Omental fat pad (tissue), 4 donors: ENCODE measurements around the gene UNC5CL. TPM values are rescaled to one million over a fixed set of nuclear protein-coding genes. Genes with fewer than 3 reads are reported as not detected.

Experiments used
- ATAC-seq: fragments of 150-250 bp; one replicate; pipeline ENCODE4 v1.9.1; 2016; ENCODE audit warnings: mild to moderate bottlenecking, moderate library complexity; ENCODE audit not compliant: low FRiP score
- DNase-seq: peaks from one replicate; pipeline ENCODE4 v3.0.0-alpha.2; 2019; ENCODE audit warnings: low spot score
- total RNA-seq, 4 donors: library from RNA; depleted of rRNA; stranded (reverse); fragments of >200 nt; gene quantifications; one replicate each; pipeline ENCODE4 v1.1.0, GENCODE V29; 2016
- TF ChIP-seq, protein P1 (sequence below), 3 donors: fragments of 450-650 bp; IDR thresholded peaks; one replicate each; pipeline ENCODE4 v1.5.1; 2016 to 2017; ENCODE audit warnings: antibody characterized with exemption in 3 of 3, mild to moderate bottlenecking in 3 of 3, moderate library complexity in 2 of 3

Gene UNC5CL
- total RNA-seq, 4 donors from 2014 or later = 0.56 to 1.9 (median 0.80) TPM

DNA sequence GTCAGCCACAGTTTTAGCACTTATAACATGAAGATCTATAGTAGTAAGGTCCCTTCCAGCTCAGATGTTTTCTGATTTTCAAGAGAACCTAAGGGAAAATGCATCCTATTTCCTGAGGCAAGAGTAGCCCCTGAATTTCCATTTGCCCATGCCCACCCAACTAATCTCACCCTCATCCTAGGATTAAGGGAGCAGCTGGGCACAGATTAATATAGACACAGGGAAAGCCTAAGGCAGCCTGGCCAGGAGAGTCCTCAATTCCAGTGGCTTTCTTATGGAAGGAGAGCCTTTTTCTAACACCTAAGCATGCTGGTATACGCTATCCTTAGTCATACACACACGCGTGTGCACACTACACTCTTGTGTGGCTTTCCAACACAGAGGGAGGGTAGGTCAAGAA is 15.5 kb upstream of the UNC5CL start:
- ATAC-seq (no peak), DNase-seq (no peak)
- TF ChIP-seq, protein P1, sequence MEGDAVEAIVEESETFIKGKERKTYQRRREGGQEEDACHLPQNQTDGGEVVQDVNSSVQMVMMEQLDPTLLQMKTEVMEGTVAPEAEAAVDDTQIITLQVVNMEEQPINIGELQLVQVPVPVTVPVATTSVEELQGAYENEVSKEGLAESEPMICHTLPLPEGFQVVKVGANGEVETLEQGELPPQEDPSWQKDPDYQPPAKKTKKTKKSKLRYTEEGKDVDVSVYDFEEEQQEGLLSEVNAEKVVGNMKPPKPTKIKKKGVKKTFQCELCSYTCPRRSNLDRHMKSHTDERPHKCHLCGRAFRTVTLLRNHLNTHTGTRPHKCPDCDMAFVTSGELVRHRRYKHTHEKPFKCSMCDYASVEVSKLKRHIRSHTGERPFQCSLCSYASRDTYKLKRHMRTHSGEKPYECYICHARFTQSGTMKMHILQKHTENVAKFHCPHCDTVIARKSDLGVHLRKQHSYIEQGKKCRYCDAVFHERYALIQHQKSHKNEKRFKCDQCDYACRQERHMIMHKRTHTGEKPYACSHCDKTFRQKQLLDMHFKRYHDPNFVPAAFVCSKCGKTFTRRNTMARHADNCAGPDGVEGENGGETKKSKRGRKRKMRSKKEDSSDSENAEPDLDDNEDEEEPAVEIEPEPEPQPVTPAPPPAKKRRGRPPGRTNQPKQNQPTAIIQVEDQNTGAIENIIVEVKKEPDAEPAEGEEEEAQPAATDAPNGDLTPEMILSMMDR (IDR thresholded peaks at IDR 0.05) = no peak

DNA sequence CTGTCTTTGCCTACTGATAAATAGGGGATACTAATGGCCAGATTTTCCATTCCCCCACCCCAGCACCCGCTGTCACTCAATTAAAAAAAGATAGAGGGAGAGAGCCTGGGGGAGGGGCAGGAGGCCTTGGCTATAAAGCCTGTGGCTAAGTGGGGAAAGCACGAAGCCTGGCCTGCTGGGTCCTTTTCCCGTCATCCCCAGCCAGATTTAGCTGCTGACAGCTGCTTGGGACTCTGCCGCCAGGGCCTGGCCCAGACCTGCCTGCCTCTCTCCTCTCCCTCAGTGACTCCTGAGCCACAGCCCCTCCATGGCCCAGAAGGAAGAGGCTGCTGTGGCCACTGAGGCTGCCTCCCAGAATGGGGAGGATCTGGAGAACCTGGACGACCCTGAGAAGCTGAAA is 14.0 kb upstream of the UNC5CL start, which contains the start of gene APOBEC2:
APOBEC2 (plus strand) TSS at position 162 of the 400 bp plus-strand sequence; CDS start at position 308, 146 bp downstream.
- TF ChIP-seq, protein P1 (IDR thresholded peaks at IDR 0.05) = no peak
- no peak for ATAC-seq
- DNase-seq = no peak

DNA sequence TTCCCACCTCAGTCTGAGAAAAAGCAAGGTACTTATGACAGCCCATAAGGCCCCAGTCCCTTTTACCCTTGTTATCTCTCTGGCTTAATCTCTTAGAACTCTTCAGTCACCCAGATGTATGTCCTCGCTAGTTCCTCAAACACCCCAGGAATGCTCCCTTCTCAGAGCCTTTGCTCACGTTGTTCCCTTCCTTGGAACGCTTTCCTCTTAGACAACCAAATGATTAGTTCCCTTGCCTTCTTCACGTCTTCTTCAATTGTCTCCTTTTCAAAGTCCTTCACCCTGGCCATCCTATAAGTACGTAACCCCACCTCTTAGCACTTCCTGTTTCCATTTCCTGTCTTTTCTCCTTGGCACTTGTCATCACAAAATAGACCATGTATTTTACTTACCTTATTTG is 12.9 kb upstream of the UNC5CL start:
- ATAC-seq = no peak
- TF ChIP-seq, protein P1 (IDR thresholded peaks at IDR 0.05) = no peak
- no peak for DNase-seq

DNA sequence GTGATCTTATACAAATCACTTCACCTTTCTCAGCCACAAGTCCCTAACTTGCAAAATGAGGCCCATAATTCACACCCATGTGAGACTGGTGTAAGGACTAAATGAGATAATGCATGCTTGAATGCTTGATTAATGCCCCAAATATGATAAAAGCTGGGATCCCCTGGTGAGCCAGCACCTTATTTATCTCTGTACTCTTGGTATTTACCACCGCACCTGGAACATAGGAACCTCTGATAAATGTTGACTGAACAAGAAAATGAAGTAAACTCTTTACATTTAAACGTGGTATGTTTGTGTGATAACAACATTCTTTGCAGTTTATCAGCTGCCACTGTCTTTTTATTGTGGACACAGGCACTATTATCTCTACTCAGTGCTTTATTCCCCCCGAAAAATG is 11.5 kb upstream of the UNC5CL start:
- no peak for DNase-seq
- ATAC-seq = no peak
- TF ChIP-seq, protein P1 (IDR thresholded peaks at IDR 0.05) = no peak

DNA sequence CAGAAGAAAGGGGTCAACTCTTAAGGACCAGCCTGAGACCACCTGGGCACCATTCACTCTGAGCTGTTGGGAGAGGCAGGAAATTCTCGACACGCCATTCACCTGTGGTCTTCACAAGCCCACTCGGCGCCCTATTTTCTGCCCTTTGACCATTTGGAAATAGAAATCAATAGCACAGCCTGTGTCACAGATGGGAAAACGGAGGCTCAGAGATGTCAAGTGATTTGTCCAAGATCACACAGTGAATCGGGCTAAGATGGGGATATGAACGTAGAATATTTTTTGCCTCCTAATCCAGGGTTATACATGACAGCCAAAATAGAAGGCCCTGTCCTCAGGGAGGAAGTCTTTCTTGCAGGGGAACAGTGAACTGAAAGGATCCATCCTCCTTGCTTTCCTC is 10.9 kb upstream of the UNC5CL start:
- TF ChIP-seq, protein P1 (IDR thresholded peaks at IDR 0.05) = no peak
- DNase-seq (no peak), ATAC-seq (no peak)

DNA sequence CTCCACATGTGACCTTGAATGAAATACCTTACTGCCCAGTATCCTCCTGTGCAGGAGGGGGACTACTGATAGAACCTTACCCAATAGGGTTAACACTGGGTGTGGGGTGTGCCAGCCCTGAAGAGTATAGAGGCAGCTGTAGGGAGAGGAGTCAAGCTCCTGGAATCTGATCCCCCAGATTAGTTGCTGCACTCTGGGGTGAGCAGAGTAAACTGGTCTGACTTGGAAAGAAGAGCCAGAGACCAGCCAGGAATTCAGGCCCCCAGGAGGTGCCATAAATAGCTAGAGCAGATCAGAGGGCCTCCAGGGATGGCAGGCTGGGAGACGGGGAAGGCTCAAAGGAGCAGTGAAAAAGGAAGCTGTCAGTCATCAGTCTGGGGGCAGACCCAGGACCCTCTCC is 10.5 kb upstream of the UNC5CL start:
- ATAC-seq = no peak
- TF ChIP-seq, protein P1 (IDR thresholded peaks at IDR 0.05) = no peak

More for the DNA sequence above, 10.5 kb upstream of the UNC5CL start:
- DNase-seq = no peak
